K562 (cell line): Measurements from ENCODE around the gene ARMC8. TPM values are rescaled to one million over a fixed set of nuclear protein-coding genes. Genes with fewer than 3 reads are reported as not detected.

Experiments used
- COPS2 ChIP-seq: fragments of 450-650 bp; conservative IDR thresholded peaks from 2 replicates; pipeline ENCODE4 v1.6.1; 2016; ENCODE audit warnings: mild to moderate bottlenecking, moderate library complexity
- HNRNPH1 ChIP-seq: fragments of 200-400 bp; formaldehyde crosslinking; optimal IDR thresholded peaks from 2 replicates; pipeline ENCODE3; 2017; ENCODE audit warnings: low read depth, mild to moderate bottlenecking, low read length, moderate library complexity
- KDM4B ChIP-seq, 2 experiments: fragments of 450-650 bp in 1 of 2; sonication (generic) in 1 of 2; IDR thresholded peaks; 2 replicates each; pipeline ENCODE4 v1.6.1; 2016 to 2017; ENCODE audit warnings: borderline replicate concordance in 2 of 2, antibody characterized with exemption in 1 of 2, low read depth in 1 of 2, mild to moderate bottlenecking in 1 of 2
- NR4A1 ChIP-seq, 2 experiments: fragments of 250-450 bp in 1 of 2; fragments of 450-650 bp in 1 of 2; sonication (Bioruptor Pico) in 1 of 2; IDR thresholded peaks; 2 replicates each; pipeline versions ENCODE4 v1.4.0 to v1.6.1; 2016 to 2020; ENCODE audit warnings: mild to moderate bottlenecking in 2 of 2, missing compliant biosample characterization in 1 of 2, missing genetic modification characterization in 1 of 2, moderate library complexity in 1 of 2
- PKNOX1 ChIP-seq: fragments of 450-650 bp; IDR thresholded peaks from 2 replicates; pipeline ENCODE4 v1.6.1; 2016
- RCOR1 ChIP-seq, 2 experiments: IDR thresholded peaks; 2 replicates each; pipeline ENCODE4 v1.6.1; 2012; ENCODE audit warnings: low read depth in 2 of 2, low read length in 2 of 2, borderline replicate concordance in 1 of 2, improper control_type of control experiment in 1 of 2
- SETDB1 ChIP-seq: IDR thresholded peaks from one replicate; pipeline ENCODE4 v1.6.1; 2012; ENCODE audit warnings: low read length, control low read depth, inconsistent platforms
- SMARCE1 ChIP-seq: fragments of 450-650 bp; IDR thresholded peaks from 2 replicates; pipeline ENCODE4 v1.7.1; 2016; ENCODE audit warnings: mild to moderate bottlenecking
- ZNF165 ChIP-seq: fragments of 250-450 bp; sonication (Bioruptor Pico); IDR thresholded peaks from 2 replicates; pipeline ENCODE4 v1.4.0; 2020; ENCODE audit warnings: borderline replicate concordance
- ZNF445 ChIP-seq: fragments of 250-450 bp; sonication (Bioruptor Pico); IDR thresholded peaks from 2 replicates; pipeline ENCODE4 v1.4.0; 2020; ENCODE audit warnings: low read depth, mild to moderate bottlenecking, moderate library complexity
- ZNF511 ChIP-seq: sonication (generic); formaldehyde crosslinking; IDR thresholded peaks from 2 replicates; pipeline ENCODE4 v1.8.0; 2022; ENCODE audit warnings: mild to moderate bottlenecking, missing genetic modification reagents
- polyA plus RNA-seq, 8 experiments: library from polyadenylated mRNA; depleted of rRNA in 4 of 8; stranded (reverse) in 5 of 8; unstranded in 3 of 8; fragments of >200 nt; fragmentation: Nextera tagmentation in 2 of 8; fragmentation: Illumina TruSeq in 1 of 8; extraction: Ambion mirVana in 2 of 8; extraction: Trizol in 1 of 8; gene quantifications; 2 replicates each; pipeline versions ENCODE4 v1.2.1 to v1.2.3, GENCODE V29; 2011 to 2014; ENCODE audit warnings: inconsistent platforms in 1 of 8, missing spikeins in 1 of 8
- total RNA-seq, 7 experiments: library from RNA; depleted of rRNA in 6 of 7; stranded (reverse); fragments of >200 nt in 6 of 7; fragmentation: Illumina TruSeq in 2 of 7; extraction: Trizol in 2 of 7; gene quantifications; 2 replicates each; pipeline versions ENCODE4 v1.2.1 to v1.2.3, GENCODE V29; 2011 to 2021; ENCODE audit warnings: low replicate concordance in 1 of 7
- TF ChIP-seq, protein P1 (sequence below): sonication (generic); formaldehyde crosslinking; IDR thresholded peaks from 2 replicates; pipeline ENCODE4 v1.8.0; 2022; ENCODE audit warnings: mild to moderate bottlenecking, low read depth, missing genetic modification reagents

Gene ARMC8
- total and polyA plus RNA-seq, 9 of the 15 experiments (the other 6 are each of a cell fraction or from before 2014, with no cell fraction given), result 22.4 to 76.1 (median 37.3) TPM

GRCh38 chr3:138222942-138223287 lies 35.8 kb downstream of the ARMC8 start (continued):
- TF ChIP-seq COPS2 (no peak), ZNF511 (CRISPR knock-in tag) (no peak), NR4A1 (CRISPR knock-in tag; IDR thresholded peaks at IDR 0.05) (no peak), NR4A1 (tag; IDR thresholded peaks at IDR 0.05) (no peak), KDM4B (IDR thresholded peaks at IDR 0.05; ENCODE audit: borderline replicate concordance in 2 of 2, low read depth in 1 of 2) (no peak), HNRNPH1 (no peak), ZNF165 (CRISPR knock-in tag) (no peak), SMARCE1 (no peak), PKNOX1 (no peak), RCOR1 (IDR thresholded peaks at IDR 0.05; ENCODE audit: borderline replicate concordance in 1 of 2, low read depth in 2 of 2, low read length in 2 of 2) (no peak), ZNF445 (CRISPR knock-in tag) (no peak), SETDB1 (no peak)
- TF ChIP-seq, protein P1, sequence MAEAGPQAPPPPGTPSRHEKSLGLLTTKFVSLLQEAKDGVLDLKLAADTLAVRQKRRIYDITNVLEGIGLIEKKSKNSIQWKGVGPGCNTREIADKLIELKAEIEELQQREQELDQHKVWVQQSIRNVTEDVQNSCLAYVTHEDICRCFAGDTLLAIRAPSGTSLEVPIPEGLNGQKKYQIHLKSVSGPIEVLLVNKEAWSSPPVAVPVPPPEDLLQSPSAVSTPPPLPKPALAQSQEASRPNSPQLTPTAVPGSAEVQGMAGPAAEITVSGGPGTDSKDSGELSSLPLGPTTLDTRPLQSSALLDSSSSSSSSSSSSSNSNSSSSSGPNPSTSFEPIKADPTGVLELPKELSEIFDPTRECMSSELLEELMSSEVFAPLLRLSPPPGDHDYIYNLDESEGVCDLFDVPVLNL (CRISPR knock-in tag), result no peak
- TF ChIP-seq, all 486 proteins: peak for 0
